CMK (cell line): ENCODE data around the gene ERC1.

Experiments used
- DNase-seq: peaks from one replicate; pipeline ENCODE4 v3.0.0-alpha.2; 2010; ENCODE audit warnings: low read depth

The ERC1 gene

GRCh38 chr12:1540690-1541089, 549.7 kb downstream of the ERC1 start:
- no peak for DNase-seq

GRCh38 chr12:1542599-1542998, 551.6 kb downstream of the ERC1 start:
- no peak for DNase-seq

- DNase-seq = no peak
These were observed 554.1 kb downstream of the ERC1 start for GRCh38 chr12:1544996-1545700.
